K562 treated with DMSO at 1 percent for 12 hours (cell line): ENCODE measurements around the gene RTKN2. TPM values are rescaled to one million over a fixed set of nuclear protein-coding genes. Genes with fewer than 3 reads are reported as not detected.

Experiments
- total RNA-seq: library from RNA; unstranded; fragments of 300-600 nt; gene quantifications from 2 replicates; pipeline ENCODE4 v1.2.3, GENCODE V29; 2022; ENCODE audit not compliant: insufficient read depth

RTKN2 gene, protein sequence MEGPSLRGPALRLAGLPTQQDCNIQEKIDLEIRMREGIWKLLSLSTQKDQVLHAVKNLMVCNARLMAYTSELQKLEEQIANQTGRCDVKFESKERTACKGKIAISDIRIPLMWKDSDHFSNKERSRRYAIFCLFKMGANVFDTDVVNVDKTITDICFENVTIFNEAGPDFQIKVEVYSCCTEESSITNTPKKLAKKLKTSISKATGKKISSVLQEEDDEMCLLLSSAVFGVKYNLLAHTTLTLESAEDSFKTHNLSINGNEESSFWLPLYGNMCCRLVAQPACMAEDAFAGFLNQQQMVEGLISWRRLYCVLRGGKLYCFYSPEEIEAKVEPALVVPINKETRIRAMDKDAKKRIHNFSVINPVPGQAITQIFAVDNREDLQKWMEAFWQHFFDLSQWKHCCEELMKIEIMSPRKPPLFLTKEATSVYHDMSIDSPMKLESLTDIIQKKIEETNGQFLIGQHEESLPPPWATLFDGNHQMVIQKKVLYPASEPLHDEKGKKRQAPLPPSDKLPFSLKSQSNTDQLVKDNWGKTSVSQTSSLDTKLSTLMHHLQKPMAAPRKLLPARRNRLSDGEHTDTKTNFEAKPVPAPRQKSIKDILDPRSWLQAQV
- total RNA-seq = 0.20 and 0.26 TPM in 2 replicates

DNA sequence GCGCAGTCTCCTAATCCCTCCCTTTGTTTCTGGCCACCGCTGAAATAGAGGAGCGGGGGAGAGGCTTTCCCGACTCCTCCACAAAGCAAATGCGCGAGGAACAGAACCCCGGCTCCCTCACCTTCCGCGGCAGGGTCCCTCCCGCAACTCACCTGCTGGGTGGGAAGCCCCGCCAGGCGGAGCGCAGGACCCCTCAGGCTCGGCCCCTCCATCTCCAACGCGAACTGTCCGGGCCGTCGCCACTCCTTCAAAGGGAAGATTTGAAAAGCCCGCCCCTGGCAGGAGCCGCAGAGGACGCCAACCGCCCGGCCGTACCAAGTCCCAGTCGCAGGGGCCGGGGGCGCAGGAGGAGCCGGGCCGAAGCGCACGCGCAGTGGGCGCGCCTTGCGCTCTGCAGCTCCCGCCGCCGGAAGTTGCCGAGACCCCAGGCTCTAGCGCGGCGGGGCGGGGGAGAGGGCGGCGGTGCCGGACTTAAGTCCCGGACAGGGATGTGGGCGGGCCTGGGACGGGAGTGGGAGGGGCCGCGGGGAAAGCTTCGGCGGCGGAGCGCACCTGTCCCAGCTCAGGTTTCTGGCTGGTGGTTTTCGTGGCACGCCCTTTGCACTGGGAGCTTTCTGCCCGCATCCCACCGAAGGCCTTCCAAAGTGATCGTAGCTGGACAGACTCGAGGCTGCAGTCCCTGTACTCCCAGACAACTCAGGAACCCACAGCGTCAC, at the start of gene RTKN2:
RTKN2 (minus strand) TSS at position 446 of the 716 bp plus-strand sequence; CDS start at position 212, 234 bp downstream.

Other genes with a start within 250 kb of the RTKN2 start
- gene ZNF365, start 105.5 kb upstream of the RTKN2 start, total RNA-seq = not detected in 2 replicates